Ammon's horn (tissue), 1 donor: Measurements from ENCODE around the gene UNC119.
"Not testable (repeated sequence)": the region's sequence is repeated elsewhere in the genome, so short reads cannot be mapped to it uniquely, and the experiment has no call there.

Experiments used
- DNase-seq: peaks from one replicate; pipeline ENCODE4 v3.0.0-alpha.2; 2016; ENCODE audit warnings: low spot score

UNC119 gene

DNA sequence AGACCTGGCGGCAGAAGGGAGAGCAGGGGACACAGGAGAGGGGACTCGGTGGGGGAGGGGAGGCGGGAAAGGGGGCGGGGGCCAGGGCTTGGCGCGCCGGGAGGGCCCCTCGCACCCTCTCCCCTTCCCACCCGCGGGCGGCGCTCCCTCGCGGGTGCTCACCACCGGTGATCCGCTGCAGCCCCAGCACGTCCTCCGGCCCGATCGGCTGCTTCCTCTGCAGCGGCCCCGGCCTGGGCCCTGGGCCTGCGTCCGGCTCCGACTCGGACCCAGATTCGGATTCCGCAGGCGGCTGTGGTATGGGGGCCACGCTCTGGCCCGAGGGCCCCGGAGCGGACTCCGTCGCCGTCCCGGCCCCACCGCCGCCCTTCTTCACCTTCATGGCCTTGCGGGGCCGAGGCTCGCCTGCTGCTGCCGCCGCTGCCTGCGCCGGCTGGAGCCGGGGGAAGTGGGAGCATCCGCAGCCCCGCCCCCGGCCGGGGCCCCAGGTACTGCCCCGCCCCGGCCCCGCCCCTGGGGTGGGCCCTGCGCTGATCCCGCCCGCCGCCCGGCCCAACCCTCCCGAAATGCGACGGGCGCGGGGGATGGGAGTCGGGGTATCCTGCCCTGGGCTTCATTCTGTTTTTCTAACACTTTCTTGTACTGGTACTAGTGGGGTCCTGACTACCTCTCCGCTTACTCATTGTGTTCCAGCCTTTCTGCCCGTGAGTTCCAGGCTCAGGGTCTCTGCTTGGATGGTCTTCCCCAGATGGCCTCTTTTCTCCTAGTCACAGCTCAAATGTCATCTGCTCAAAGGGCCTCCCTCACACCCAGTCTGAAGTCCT, at the start of gene UNC119:
Gene UNC119, minus strand, starts transcription at position 449 of the 824 bp plus-strand sequence. Its CDS starts 67 bp downstream, at position 382.
- peak; percentile 76 for DNase-seq

DNA sequence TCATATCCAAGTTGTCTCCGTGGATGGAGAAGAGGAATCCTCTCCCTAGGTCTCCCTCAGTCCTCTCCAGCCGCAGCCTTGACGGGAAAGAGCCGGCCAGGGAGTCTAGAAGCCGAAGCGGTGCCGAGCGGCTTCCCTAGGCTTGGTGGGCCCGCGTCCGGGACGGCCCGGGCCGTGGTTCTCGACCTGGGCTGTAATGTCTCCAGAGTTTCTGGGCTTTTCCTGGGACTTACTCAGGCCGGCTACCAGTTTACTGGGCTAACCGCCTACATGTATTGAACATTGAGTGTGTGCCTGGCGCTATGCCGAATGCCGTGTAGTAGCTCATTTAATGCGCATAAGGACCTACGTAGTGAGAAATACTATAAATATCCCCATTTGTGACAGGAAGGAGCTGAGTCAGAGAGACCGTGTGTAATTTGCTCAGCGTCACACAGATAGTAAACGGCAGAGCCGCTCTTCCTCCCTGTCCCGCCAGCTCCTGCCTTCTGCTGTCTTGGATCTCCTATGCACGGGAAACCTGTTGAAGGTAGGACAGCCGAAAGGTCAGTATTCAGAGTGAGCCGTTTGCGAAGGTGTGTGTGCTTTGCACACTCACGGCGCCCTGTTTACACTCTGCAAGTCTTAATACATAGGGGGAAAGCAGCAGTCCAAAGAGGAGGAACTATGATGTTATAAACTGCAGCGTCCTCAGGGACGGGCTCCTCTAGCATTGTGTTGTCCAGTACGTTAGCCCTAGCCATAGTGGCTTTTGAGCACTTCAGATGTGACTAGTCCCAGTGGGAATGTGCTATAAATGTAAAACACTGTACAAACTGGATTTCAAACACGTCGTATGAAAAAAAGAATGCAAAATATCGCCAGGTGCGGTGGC, 47.1 kb upstream of the UNC119 start:
- peak; percentile 79 for DNase-seq

DNA sequence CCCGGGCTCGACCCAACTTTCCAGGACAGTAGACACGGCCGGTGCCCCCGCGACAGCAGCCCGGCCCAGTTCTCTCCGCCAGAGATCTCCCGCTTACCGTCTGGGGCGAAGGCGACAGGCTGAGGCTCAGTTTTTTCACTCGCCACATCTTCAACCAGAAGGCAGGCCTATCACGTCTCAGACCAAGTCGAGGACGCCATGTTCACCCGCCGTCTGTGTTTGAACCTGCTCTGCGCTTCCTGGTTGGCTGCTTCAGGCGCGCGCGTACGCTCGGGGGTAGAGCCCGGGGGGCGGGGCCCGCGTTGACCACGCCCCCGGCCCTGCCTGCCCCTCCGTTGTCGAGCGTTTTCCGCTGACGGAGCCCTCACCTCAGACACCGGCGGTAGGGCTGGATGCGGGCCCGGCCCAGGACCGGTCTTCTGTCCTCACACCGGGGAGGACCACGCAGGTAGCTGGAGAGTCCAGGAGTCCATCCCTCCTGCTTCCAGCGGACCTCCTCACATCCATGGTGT, 46.4 kb upstream of the UNC119 start, which contains the start of gene SPAG5:
Gene SPAG5, minus strand, starts transcription at position 227 of the 512 bp plus-strand sequence. Its CDS starts 79 bp downstream, at position 148.
- peak; percentile 96 for DNase-seq

DNA sequence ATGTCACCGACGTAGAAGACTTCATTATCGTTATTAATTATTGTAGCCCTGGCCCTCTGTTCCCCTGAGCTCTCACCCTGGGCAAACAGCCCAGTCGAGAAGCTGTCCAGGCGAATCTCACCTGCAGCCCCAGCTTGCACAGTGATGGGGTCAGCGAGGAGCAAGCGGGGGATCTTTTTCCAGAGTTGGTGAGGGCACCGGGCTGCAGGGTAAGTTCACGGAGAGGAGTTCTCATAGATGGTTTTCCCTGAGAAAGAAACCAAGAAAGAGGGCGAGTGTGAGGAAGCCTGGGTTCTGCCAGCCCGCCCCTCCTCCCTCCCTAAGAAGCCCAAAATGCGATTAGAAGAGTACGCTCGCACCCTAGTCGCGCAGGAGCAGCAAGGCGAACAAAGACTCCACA, 46.0 kb upstream of the UNC119 start:
- DNase-seq = no peak

DNA sequence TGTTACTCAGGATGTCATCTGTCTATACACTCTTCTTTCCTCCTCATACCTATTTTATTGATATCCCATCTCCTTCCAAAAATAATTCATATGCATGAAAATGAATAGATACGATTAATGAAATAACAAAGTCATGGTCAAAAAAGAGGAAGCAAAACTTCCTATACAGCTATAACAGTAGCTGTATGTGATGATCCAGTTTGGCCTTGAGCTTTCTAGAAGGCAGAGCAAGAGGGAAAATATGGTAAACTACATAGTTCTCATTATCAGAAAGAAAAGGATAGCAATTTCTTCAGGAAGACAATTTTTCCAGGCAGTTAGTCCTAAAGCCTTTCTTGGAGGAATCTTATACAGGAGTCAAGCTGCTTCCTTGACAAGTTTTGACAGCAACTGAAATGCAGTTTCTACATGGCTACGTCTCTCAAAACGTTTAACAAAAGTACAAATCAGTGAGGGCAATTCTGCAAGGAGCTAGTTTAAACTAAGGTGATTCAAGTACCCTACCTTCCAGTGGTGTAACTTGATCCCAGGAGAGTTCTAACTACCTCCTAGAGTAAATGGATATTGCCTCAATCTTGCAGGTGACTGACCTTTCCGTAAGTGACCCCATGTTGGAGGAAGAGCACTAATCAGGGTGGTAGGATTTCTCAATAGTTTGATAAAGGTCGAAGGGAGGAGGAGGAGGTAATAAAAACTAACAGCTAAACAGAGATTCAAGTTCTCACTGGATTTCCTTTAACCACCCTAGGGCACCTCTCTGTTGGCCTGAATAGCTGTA, 45.4 kb upstream of the UNC119 start:
- no peak for DNase-seq

DNA sequence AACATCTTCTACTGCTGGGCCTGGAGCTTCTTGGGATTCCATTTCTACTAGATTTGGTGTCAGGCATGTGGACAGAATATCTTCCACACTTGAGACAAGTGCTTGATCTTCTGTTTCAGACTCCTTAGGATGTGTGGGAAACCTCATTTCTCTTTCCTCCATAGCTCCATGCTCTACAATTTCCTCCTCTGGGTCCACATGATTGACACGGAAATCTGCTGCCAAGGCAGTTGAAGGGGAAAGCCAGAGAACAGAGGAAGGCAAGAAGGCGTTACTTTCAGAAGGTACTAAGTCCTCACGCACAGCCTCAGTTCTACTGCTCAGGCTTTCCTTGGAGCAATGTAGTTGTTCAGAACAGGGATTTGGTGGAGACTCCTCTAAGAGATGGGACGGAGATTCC, 39.8 kb upstream of the UNC119 start:
- DNase-seq = no peak

DNA sequence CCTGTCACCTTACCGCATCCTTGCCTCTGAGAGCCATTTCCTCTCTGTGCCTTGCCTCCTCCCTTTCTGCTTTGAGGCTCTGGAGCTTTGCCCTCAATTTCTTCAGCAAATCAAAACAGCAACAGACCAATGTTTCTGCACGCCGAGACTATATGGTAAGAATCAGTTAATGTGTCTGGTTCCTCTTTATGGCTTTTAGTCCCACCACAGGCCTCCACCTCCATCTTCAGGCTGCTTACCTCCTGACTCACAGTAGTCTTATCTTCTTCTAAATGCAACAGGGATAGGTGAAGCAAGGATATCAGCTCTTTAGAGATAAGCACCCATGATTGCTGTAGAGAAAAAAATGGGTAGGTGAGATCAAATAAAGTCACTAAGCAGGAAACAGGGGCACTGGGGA, 33.4 kb upstream of the UNC119 start:
- no peak for DNase-seq

DNA sequence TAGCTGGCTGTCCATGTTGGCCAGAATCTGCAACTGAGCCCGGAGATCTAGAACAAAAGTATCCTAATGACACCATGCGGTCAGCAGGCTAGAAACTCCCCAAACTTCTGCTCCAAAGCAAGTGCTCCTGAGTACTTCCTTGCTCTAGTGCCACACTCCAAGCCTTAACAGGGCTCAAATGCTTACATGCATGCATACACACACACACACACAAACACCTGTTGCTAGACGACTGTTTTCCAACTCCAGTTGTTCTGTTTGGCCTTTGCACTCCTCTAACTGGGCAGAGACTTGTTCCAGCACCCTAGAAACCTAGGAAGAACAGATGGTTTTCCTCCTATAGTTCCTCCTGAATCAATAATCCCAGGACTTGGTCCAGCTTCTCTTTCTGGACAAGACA, 32.0 kb upstream of the UNC119 start:
- no peak for DNase-seq

DNA sequence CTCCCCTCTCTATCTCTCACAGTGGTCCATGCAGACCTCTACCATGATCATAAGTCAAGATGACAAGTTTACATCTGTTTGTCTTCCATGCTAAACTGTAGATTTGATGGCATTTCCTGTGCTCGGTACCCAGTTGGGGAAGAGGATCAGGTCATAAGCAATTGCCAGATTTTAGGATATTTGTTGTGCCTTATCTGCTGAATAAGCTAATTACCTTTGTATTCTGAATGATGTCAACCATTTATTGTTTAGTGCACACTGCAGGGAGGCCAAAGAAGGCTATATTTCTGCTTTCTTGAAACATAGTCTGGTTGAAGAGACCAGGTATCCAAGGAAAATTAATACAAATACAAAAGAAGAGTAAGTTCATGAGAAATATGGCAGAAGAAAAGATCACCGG, 30.1 kb upstream of the UNC119 start:
- DNase-seq = no peak

DNA sequence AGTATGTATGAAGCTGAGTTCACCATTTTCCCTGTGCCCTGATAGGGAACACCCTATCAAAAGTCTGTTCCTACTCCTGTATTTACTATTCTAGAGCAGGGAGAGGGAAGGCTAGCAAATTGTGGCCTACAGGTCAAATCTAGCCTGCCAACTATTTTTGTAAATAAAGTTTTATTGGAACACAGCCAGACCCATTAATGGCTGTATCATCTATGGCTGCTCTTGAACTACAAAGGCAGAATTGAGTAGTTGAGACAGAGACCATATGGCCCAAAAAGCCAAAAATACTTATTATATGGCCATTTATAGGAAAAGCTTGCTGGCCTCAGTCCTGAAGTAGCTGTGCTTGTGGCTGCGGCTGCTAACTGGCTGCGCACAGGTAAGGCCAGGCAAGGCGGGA, 28.5 kb upstream of the UNC119 start:
- DNase-seq = no peak

DNA sequence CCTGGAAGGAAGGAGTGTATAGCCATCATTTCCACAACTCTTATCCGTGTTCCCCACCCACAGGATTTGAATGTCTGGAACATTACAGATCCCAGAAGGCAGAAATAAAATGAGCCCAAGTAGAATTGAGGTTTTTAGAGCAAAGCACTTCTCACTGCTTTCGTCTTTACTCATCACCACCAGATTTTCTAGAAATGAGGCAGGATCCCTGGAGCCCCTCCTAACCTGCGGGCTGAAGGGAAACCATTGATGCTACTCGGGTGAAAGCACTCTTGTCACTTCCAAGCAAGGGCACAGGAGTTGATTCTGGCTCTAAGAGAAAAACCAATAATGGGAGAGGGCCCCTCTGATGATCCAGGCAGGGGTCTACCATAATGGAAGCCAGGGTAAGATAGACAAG, 27.1 kb upstream of the UNC119 start:
- DNase-seq = no peak

DNA sequence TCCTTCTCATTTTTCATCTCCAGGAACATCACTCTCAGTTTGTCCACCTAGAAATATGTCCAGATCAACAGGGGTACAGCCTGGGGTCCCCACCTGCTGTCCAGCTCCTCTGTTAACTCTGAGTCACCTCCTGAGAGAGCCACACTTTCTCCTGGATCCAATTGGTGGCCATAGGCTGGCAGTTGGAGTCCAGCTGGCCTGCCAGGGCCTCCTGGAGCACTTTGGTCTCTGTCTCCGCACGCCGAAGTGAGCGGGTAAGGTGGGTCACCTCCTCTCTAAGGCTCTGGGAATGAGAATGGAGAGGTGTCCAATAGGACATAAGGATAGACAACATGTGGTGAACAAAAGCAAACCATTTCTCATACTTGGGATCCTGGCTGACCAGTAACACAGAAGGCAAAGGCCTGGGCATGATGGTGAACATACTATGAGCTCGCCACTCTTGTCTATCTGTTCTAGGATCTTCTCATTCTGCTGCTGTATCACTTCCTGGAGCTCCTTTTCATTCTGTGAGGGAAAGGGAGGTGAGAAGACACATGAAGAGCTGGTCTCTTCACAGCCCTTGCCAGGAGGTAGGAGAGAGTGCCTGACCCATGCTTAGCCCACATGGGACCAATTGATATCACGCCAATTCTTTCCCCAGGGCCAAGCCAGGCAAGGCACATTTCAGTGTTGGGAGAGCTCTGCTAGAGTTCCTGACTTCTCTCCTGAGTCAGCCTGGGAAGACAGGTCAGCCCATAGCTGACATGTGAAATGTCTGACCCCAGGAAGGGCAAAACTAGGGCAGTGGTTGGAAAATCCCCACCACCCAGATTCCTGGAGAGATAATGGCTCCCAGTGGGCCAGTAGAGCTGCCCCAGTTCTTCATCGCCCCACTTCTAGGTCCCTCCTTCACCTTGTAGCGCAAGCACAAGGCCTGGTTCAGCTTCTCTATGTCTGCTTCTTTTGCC, 26.1 kb upstream of the UNC119 start:
- no peak for DNase-seq

DNA sequence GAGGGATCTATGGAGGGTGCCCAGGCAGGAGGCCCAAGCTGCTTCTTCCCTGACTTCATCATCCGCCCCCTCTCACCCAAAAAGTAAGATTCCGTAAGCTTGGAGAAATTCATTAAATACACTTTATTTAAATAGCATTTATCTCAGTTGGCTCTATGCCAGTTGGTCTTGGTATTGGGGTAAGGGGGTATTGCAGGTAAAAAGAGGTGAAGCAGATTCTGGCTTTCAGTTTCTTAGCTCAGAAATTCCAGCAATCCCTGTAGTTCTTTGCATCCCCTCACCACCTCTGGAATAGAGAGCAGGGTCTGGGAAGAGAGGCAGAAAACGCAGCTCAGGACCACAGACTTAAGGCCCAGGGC, 25.0 kb upstream of the UNC119 start:
- no peak for DNase-seq

DNA sequence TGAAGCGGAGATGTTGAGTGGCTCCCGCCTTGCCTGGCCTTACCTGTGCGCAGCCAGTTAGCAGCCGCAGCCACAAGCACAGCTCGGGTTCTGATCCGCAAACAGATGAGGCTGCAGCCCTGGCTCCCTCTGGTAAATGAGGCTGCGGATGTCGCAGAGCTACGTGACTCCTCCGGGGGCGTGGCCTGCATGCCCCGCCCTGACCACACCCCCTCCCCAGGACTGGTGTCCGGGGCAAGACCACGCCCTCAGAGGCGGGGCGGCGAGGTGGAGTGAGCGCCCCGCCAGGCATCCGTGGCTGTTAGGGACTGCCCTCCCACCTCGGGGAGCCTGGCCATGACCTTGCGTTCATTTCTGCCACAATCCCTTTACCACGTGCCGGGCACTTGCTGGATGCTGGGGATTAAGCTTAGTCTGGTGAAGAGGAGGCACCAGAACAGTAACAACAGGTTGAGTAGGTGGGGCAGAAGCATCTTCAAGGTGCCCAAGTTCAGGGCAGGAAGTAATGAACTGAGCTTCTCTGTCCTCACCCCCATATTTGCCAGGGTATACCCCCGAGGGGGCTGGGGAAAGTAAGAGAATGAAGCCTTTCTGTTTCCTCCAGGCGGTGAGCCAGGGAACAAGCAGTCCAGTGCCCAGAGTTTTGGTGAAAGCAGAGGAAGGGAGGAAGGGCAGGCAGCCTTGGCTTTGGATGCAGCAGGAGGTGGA, 24.5 kb upstream of the UNC119 start, which contains the start of gene ALDOC:
Gene ALDOC, minus strand, starts transcription at position 138 of the 708 bp plus-strand sequence. CDS start 1,363 bp downstream, outside the sequence.
- peak; percentile 99 for DNase-seq

DNA sequence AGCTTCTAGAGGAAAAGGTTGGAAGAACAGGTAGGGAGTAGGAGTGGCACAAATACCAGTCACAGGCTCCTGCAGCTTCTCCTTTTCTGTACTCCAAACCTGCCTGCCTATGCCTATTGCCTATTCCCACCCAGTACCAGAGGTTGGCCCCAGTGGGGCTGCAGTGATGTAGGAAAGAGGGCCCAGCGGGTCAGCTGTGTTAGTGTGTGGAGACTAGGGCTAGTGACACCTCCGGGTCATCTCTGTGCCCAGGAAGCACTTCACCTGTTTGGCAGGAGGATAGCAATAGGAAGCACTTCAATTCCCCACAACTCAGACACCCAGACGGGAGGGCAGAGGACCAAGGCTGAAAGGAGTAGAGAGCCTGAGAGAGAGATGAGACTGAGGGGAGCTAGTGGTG, 23.6 kb upstream of the UNC119 start:
- not testable (repeated sequence) for DNase-seq

DNA sequence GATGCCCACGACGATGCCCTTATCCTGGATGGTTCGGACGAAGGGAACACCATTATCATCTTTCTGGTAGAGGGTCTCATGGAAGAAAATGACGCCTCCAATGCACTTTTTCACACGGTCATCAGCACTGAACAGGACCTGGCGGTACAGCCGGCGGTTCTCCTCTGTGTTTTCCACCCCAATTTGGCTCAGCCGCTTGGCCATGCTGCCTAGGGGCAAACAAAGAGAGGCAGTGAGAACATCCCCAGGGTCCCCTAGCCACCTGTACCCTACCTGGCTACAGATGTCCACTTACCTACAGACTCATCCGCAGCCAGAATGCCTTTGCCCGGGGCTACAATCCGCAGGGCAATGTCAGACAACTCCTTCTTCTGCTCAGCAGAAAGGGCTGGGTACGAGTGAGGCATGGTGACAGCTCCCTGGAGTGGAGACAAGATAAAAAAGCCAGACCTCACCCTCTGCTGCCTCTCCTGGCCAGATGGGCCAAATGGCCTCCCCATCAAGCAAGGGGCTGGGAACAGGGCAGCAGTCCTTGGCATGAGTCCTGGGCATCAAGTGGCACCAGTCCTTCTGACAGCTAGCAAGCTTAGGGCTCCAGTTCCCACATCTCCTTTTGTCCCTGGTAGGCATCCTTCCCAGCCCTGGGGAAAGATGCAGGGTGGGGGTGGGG, 22.8 kb upstream of the UNC119 start:
- DNase-seq = peak; percentile 83

DNA sequence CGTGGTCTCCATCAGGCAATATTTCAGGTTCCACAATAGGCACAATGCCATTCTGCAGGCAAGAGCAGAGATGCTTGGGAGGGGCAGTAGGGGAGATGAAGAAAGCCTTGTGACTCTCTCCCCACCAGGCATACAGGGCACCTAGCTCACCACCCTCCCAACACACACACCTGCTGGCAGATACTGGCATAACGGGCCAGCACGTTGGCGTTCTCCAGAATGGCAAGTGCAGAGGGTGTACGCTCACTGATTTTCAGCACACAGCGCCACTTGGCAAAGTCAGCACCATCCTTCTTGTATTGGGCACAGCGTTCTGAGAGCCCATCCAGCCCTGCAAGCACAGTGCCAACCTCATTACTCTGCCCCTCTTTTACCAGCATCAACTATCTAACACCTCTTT, 22.1 kb upstream of the UNC119 start:
- no peak for DNase-seq

DNA sequence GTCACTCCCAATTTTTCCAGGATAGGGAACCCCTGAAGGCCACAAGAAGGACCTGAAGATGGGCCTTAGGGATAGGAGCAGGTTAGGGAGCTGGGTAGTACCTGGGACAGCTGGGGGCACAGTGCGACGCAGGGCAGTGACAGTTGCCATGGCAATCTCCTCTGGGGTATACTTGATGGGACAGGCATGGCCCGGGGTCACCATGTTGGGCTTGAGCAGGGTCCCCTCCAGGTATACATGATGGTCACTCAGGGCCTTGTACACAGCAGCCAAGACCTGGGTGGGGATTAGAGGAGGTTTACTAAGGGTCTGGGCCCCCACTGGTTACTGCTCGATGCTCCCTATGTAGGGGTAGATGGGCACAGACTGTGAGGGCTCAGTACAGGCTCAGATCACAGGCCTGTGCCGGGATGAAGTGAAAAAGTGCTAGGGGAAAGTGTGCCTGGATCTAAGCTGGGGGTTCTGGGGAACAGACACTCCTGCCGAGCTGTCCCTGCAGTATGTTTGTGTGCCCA, 21.6 kb upstream of the UNC119 start:
- no peak for DNase-seq

DNA sequence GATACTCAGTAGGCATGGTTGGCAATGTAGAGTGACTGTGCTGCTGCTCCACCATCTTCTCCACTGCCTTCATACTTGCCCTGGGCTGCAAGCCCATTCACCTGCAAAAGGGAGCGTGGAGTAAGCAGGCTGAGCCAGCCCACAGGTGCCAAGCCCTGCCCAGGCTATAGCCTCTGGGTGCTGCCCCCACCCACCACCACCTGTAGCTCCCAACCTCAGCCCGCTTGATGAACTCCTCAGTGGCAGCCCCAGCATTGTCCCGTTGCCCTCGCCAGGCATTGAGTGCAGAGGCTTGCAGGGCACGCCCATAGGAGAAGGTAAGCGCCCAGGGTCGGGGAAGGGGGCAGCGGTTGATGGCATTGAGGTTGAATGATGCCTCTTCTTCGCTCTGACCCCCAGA, 21.1 kb upstream of the UNC119 start:
- DNase-seq = no peak
